ENCODE measurements around the gene CFAP97D1. TPM values are rescaled to one million over a fixed set of nuclear protein-coding genes. Genes with fewer than 3 reads are reported as not detected.
A peak's percentile ranks its signal among the peaks of the same experiment; 100 is the strongest.

Gene CFAP97D1
- total and polyA plus RNA-seq, 10 of the 15 experiments (the other 5 are each of a cell fraction or from before 2014, with no cell fraction given), result 0.13 TPM; not detected in 9

DNA sequence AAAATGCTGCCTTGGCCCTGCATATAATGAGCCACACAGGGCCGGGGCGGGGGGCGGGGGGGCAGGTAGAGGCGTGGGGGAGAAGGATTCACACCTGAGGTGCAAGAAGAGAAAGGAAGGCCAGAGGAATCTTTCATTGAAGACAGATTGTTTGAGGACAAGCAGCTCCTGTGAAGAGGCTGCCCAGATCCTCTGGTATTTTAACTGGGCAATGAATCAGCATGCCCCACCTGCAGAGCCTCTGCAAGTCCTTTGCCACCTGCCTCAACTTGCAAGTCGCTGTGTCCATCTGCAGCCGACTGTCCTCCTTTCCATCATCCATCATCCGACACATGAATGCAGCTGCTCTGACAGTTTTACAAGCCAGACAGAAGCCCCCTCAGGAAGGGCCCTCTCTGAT lies 20.4 kb upstream of the CFAP97D1 start:
- CTCF ChIA-PET, result interaction anchor here (0.6 to 14.6 kb wide), 19 partner anchors 7 to 446 kb away, joined by 3 to 515 read pairs (median 6); no protein-coding TSS in a partner anchor
- WGBS (ENCODE audit: insufficient coverage, insufficient replicate concordance, low lambda C conversion rate, missing lambda C conversion rate), result 39% methylated on average over 6 of the region's 7 CpGs
- POLR2A ChIA-PET, result no interaction called here
- no peaks in the 10 kb centered on the region for H3K4me1 ChIP-seq (ENCODE audit: control insufficient read depth, insufficient read depth, low read length)
- TF ChIP-seq ETV6 (conservative IDR thresholded peaks at IDR 0.05 in 1 of 2, IDR thresholded peaks at IDR 0.05 in 1 of 2; ENCODE audit: borderline replicate concordance in 1 of 2, low read depth in 1 of 2) (no peak), BRCA1 (IDR thresholded peaks at IDR 0.05; ENCODE audit: low read depth, low read length) (no peak), MTA2 (IDR thresholded peaks at IDR 0.05; ENCODE audit: low read depth) (no peak), TCF7 (IDR thresholded peaks at IDR 0.05; ENCODE audit: borderline replicate concordance) (no peak), TCF3 (IDR thresholded peaks at IDR 0.05; ENCODE audit: borderline replicate concordance, insufficient read depth, low read depth, low read length) (no peak), CREB1 (IDR thresholded peaks at IDR 0.05; ENCODE audit: low read depth) (no peak), BHLHE40 (IDR thresholded peaks at IDR 0.05; ENCODE audit: borderline replicate concordance in 1 of 2, low read depth in 2 of 2, low read length in 1 of 2) (no peak), ZNF274 (IDR thresholded peaks at IDR 0.05; ENCODE audit: insufficient read depth, insufficient read length) (no peak), CHD2 (IDR thresholded peaks at IDR 0.05; ENCODE audit: borderline replicate concordance, low read depth, low read length) (no peak), ATF7 (IDR thresholded peaks at IDR 0.05; ENCODE audit: low read depth) (no peak), SMAD5 (IDR thresholded peaks at IDR 0.05; ENCODE audit: low read depth) (no peak), MXI1 (IDR thresholded peaks at IDR 0.05; ENCODE audit: low read depth, low read length) (no peak), E4F1 (IDR thresholded peaks at IDR 0.05; ENCODE audit: borderline replicate concordance, partially characterized antibody) (no peak), RBBP5 (conservative IDR thresholded peaks at IDR 0.05) (no peak), DPF2 (IDR thresholded peaks at IDR 0.05) (no peak), EGR1 (IDR thresholded peaks at IDR 0.05; ENCODE audit: borderline replicate concordance in 1 of 2, low read depth in 2 of 2, low read length in 2 of 2) (no peak), NBN (IDR thresholded peaks at IDR 0.05) (no peak), LARP7 (IDR thresholded peaks at IDR 0.05) (no peak)
- TF ChIP-seq, protein P1, sequence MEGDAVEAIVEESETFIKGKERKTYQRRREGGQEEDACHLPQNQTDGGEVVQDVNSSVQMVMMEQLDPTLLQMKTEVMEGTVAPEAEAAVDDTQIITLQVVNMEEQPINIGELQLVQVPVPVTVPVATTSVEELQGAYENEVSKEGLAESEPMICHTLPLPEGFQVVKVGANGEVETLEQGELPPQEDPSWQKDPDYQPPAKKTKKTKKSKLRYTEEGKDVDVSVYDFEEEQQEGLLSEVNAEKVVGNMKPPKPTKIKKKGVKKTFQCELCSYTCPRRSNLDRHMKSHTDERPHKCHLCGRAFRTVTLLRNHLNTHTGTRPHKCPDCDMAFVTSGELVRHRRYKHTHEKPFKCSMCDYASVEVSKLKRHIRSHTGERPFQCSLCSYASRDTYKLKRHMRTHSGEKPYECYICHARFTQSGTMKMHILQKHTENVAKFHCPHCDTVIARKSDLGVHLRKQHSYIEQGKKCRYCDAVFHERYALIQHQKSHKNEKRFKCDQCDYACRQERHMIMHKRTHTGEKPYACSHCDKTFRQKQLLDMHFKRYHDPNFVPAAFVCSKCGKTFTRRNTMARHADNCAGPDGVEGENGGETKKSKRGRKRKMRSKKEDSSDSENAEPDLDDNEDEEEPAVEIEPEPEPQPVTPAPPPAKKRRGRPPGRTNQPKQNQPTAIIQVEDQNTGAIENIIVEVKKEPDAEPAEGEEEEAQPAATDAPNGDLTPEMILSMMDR (IDR thresholded peaks at IDR 0.05 in 2 of 3, conservative IDR thresholded peaks at IDR 0.05 in 1 of 3; ENCODE audit: control insufficient read depth in 2 of 3, extremely low read depth in 1 of 3, insufficient read depth in 1 of 3, low read depth in 3 of 3, low read length in 3 of 3), result no peak
- ATAC-seq (no peak), DNase-seq (ENCODE audit: low read depth, low spot score) (no peak), FAIRE-seq (peak; percentile 7)
- no TSS peak for BruUV-seq (replicated peaks)
- H3K27ac ChIP-seq (ENCODE audit: control insufficient read depth, insufficient read depth), result no peak overlapping the region
- no peaks in the 10 kb centered on the region for H3K79me2 ChIP-seq (ENCODE audit: control insufficient read depth, insufficient read depth, low read length)
- intact Hi-C loops (cut with micrococcal nuclease; ENCODE audit: unreplicated experiment), result loop anchor here (1.0 to 5.0 kb wide), 3 partner anchors 66 to 368 kb away; no protein-coding TSS in a partner anchor
- H2AFZ ChIP-seq (ENCODE audit: control insufficient read depth, low read depth, low read length), result no peak overlapping the region
- RAD21 ChIA-PET (ENCODE audit: unreplicated experiment), result interaction anchor here (0.8 to 11.0 kb wide), 7 partner anchors 10 to 291 kb away, joined by 3 to 171 read pairs (median 6); no protein-coding TSS in a partner anchor
- no peak overlapping the region for H3K4me3 ChIP-seq
- no peaks in the 10 kb centered on the region for H3K9me3 ChIP-seq (replicated peaks; ENCODE audit: control insufficient read depth, insufficient read depth, low read length)
- H3K36me3 ChIP-seq (ENCODE audit: control insufficient read depth in 2 of 2, insufficient read depth in 2 of 2, low read length in 1 of 2), result no peaks in the 10 kb centered on the region
- no peak overlapping the region for H3K9ac ChIP-seq (ENCODE audit: control insufficient read depth, insufficient read depth, low read length)
- no peak overlapping the region for H3K4me2 ChIP-seq (ENCODE audit: control insufficient read depth, insufficient read depth)
- in situ Hi-C loops (cut with MboI), result loop anchor here (5.0 kb wide), 2 partner anchors 63 to 183 kb away; no protein-coding TSS in a partner anchor
- SMC1A ChIA-PET (ENCODE audit: uncharacterized antibody, unreplicated experiment), result interaction anchor here (1.1 to 7.4 kb wide), 6 partner anchors 63 to 186 kb away, joined by 3 to 171 read pairs (median 5); no protein-coding TSS in a partner anchor
- no peaks in the 10 kb centered on the region for H4K20me1 ChIP-seq (ENCODE audit: control insufficient read depth, insufficient read depth)
- H3K27me3 ChIP-seq (replicated peaks in 1 of 2; ENCODE audit: control insufficient read depth in 2 of 2, insufficient read depth in 2 of 2, low read length in 1 of 2), result peaks cover 5 to 6% of the 10 kb centered on the region in 2 experiments

Data from GM12878 (cell line).